Measurements from ENCODE around the gene IQCN.

IQCN gene

GRCh38 chr19:18264137-18264854 is 10.0 kb downstream of the IQCN start:
- no peak for TF ChIP-seq CTCF (IDR thresholded peaks at IDR 0.05)
- Histone ChIP-seq H3K36me3 (peaks cover 44 to 63% (median 61%) of the 10 kb centered on the region in 3 donors), H3K9me3 (no peaks in the 10 kb centered on the region), H3K27ac (no peak overlapping the region), H3K4me1 (no peaks in the 10 kb centered on the region), H3K4me3 (no peak overlapping the region), H3K27me3 (no peaks in the 10 kb centered on the region)
- intact Hi-C loops (cut with DNase I; ENCODE audit: low total_unique reads), result loop anchor here (10.0 kb wide), 1 partner anchor 141 kb away; no protein-coding TSS in a partner anchor
- DNase-seq, result no peak

- no peak for DNase-seq
- no peaks in the 10 kb centered on the region for H3K27me3 ChIP-seq
- no peak for TF ChIP-seq CTCF (IDR thresholded peaks at IDR 0.05)
- intact Hi-C loops (cut with DNase I; ENCODE audit: low total_unique reads), result loop anchor here (10.0 kb wide), 1 partner anchor 141 kb away; no protein-coding TSS in a partner anchor
- H3K4me3 ChIP-seq, result no peak overlapping the region
- H3K9me3 ChIP-seq, result no peaks in the 10 kb centered on the region
- no peaks in the 10 kb centered on the region for H3K4me1 ChIP-seq
- no peak overlapping the region for H3K27ac ChIP-seq
- peaks cover 43 to 64% (median 59%) of the 10 kb centered on the region in 3 donors for H3K36me3 ChIP-seq
Measured at GRCh38 chr19:18263324-18264136, 10.7 kb downstream of the IQCN start.

GRCh38 chr19:18262917-18263316 is 11.3 kb downstream of the IQCN start:
- no peak overlapping the region for H3K4me3 ChIP-seq
- DNase-seq, result no peak
- no peak for TF ChIP-seq CTCF (IDR thresholded peaks at IDR 0.05)
- peaks cover 37 to 64% (median 59%) of the 10 kb centered on the region in 3 donors for H3K36me3 ChIP-seq
- no peaks in the 10 kb centered on the region for H3K4me1 ChIP-seq
- intact Hi-C loops (cut with DNase I; ENCODE audit: low total_unique reads), result loop anchor here (10.0 kb wide), 1 partner anchor 142 kb away; no protein-coding TSS in a partner anchor
- no peaks in the 10 kb centered on the region for H3K9me3 ChIP-seq
- H3K27me3 ChIP-seq, result no peaks in the 10 kb centered on the region
- H3K27ac ChIP-seq, result no peak overlapping the region

- no peak for DNase-seq
- intact Hi-C loops (cut with DNase I; ENCODE audit: low total_unique reads), result loop anchor here (10.0 kb wide), 1 partner anchor 143 kb away; no protein-coding TSS in a partner anchor
- Histone ChIP-seq H3K4me1 (no peaks in the 10 kb centered on the region), H3K27me3 (no peaks in the 10 kb centered on the region), H3K36me3 (peaks cover 32 to 64% (median 59%) of the 10 kb centered on the region in 3 donors), H3K4me3 (no peak overlapping the region), H3K27ac (no peak overlapping the region), H3K9me3 (no peaks in the 10 kb centered on the region)
- TF ChIP-seq CTCF (IDR thresholded peaks at IDR 0.05), result no peak
Measured at GRCh38 chr19:18262144-18262543, 12.1 kb downstream of the IQCN start.

GRCh38 chr19:18261474-18261873 is 12.8 kb downstream of the IQCN start:
- DNase-seq, result no peak
- H3K9me3 ChIP-seq, result no peaks in the 10 kb centered on the region
- no peak for TF ChIP-seq CTCF (IDR thresholded peaks at IDR 0.05)
- H3K4me3 ChIP-seq, result no peak overlapping the region
- H3K27ac ChIP-seq, result no peak overlapping the region
- intact Hi-C loops (cut with DNase I; ENCODE audit: low total_unique reads), result loop anchor here (10.0 kb wide), 1 partner anchor 143 kb away; no protein-coding TSS in a partner anchor
- peaks cover 25 to 64% (median 59%) of the 10 kb centered on the region in 3 donors for H3K36me3 ChIP-seq
- no peaks in the 10 kb centered on the region for H3K27me3 ChIP-seq
- H3K4me1 ChIP-seq, result no peaks in the 10 kb centered on the region
